KOPT-K1 (cell line): ENCODE results near the gene GLI3.

Experiments used
- H3K27ac ChIP-seq: fragments of 200-600 bp; sonication (generic); 2 replicates; pipeline ENCODE4 v1.5.1; 2016; ENCODE audit warnings: antibody characterized with exemption, mild to moderate bottlenecking, low read depth, low read length; ENCODE audit not compliant: poor library complexity, severe bottlenecking
- H3K36me3 ChIP-seq: fragments of 200-600 bp; sonication (generic); 2 replicates; pipeline ENCODE4 v1.5.1; 2017; ENCODE audit warnings: antibody characterized with exemption, mild to moderate bottlenecking, low read length, moderate library complexity; ENCODE audit not compliant: insufficient read depth
- H3K9me3 ChIP-seq: fragments of 200-600 bp; sonication (generic); 2 replicates; pipeline ENCODE4 v1.5.1; 2017; ENCODE audit warnings: antibody characterized with exemption, low read length, mild to moderate bottlenecking; ENCODE audit not compliant: insufficient read depth, poor library complexity, severe bottlenecking

Gene GLI3

DNA sequence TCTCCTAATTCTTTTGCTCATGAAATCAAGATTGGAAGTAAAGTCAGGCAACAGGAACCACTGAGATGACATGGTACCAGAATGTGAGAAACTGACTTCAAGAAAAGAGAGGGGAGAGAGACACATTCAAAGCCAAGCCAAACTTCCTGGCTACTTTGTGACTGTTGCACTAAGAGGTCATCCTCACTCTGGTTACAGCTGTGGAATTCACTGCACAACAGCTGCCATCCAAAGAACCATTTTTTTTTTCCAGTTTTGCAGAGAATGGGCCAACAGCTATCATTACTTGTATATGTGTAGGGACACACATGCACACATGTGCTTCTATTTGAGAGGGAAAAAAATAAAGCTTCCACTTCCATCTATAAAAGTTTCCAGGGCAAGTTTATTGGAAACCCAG is 203.5 kb downstream of the GLI3 start:
- H3K36me3 ChIP-seq = no peaks in the 10 kb centered on the region
- no peak overlapping the region for H3K27ac ChIP-seq
- no peaks in the 10 kb centered on the region for H3K9me3 ChIP-seq

- Histone ChIP-seq H3K9me3 (no peaks in the 10 kb centered on the region), H3K36me3 (no peaks in the 10 kb centered on the region), H3K27ac (no peak overlapping the region)
Measured at GRCh38 chr7:42029405-42029804, 207.6 kb downstream of the GLI3 start.

- Histone ChIP-seq H3K27ac (no peak overlapping the region), H3K9me3 (no peaks in the 10 kb centered on the region), H3K36me3 (no peaks in the 10 kb centered on the region)
Measured at GRCh38 chr7:42027521-42027920, 209.5 kb downstream of the GLI3 start.

DNA sequence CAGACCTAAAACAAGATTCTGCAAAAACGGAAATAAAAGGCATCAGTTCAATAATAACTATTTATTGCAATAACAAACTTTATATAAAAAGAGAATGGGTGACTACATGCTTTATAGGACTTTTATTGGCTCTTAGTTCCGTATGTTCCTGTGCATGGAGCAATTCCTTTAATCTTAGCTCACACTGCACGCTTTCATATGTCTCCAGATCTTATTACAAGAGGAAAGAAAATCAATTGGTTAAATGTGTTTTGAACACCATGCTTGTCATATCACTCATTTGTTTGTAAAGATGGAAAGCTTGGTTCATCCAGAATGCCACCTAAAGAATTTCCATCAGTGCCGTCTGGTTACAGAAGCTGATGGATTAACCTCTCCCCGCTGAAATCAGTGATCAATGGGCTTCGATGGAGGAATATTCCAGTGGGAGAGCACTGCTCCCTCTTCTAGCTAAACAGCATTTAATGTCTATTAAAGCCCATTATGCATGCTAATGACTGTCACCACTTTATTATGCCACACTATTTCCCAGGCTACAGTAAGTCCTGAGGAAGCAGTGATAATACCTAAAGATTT is 210.3 kb downstream of the GLI3 start:
- Histone ChIP-seq H3K27ac (no peak overlapping the region), H3K36me3 (no peaks in the 10 kb centered on the region), H3K9me3 (no peaks in the 10 kb centered on the region)

DNA sequence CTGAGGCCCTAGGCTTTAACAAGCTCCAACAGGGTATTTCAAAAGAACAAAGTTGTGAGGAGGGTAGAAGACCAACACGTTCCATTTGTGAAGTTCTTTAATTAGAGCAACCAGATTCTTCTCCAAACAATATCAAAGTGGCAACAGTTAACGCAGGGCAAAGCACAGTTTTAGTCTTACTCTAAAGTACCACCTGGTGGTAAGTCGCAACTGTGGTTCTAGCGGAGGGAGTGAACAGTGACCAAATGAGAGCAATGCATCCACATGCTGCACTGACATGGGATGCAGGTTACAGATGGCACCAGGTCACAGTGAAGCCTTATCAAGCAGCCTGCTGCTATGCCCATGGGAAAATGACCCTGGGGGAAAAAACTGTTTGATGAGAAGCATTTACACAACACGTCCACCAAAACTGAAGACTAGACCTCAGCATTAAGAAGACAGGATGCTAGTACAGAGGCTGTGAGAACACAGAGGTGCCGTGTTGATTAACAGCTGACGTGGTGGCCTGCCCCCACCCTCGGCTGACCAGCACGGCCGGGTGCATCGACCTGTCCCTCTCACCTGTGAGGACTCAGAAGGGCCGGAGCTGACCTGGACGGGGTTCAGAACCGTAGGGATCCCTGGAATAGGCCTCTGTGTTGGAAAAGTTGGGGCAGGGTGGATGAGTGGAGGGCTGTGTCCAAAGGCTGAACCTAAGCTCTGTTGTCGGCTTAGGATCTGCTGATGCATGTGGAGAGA is 211.2 kb downstream of the GLI3 start:
- Histone ChIP-seq H3K9me3 (no peaks in the 10 kb centered on the region), H3K27ac (no peak overlapping the region), H3K36me3 (no peaks in the 10 kb centered on the region)

DNA sequence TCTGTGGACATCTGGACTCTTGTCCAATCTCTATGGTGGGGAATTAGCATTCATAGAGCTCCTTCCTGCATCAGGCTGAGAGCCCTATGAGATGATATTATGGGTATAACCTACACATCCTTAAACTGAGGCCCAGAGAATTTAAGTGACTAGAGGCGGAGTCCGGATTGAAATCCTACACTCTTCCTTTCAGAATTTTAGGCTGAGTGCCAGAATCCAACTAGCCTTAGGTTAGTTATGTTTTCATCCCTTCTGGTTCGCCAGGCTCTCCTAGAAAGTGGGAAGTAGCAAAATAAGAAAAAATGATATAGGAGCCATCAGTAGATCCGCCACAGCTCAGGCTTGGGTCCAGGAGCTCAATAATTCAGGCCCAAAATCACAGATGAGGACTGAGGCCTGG is 212.5 kb downstream of the GLI3 start:
- Histone ChIP-seq H3K9me3 (no peaks in the 10 kb centered on the region), H3K27ac (no peak overlapping the region), H3K36me3 (no peaks in the 10 kb centered on the region)

- H3K36me3 ChIP-seq = no peaks in the 10 kb centered on the region
- no peaks in the 10 kb centered on the region for H3K9me3 ChIP-seq
- H3K27ac ChIP-seq = no peak overlapping the region
Measured at GRCh38 chr7:42023262-42023661, 213.7 kb downstream of the GLI3 start.

- Histone ChIP-seq H3K9me3 (no peaks in the 10 kb centered on the region), H3K36me3 (no peaks in the 10 kb centered on the region), H3K27ac (no peak overlapping the region)
Measured at GRCh38 chr7:42022791-42023190, 214.2 kb downstream of the GLI3 start.

DNA sequence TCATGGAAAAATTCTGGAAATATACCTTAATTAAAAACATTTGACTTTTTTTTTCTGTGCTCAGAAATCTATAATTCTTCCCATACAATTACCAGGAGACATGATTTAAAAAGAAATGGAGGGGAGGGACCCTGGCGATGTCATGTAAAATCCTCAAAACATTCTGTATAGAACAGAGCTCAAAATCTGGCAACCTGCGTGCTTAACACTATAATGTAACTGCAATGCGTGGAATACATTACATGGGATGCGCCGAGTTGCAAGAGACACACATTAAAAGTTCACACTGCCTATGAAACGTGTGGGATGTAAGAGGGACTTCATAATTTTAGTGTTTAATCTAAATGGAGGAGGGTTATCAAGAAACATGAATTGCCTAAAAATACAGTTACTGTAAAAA is 215.0 kb downstream of the GLI3 start:
- no peaks in the 10 kb centered on the region for H3K9me3 ChIP-seq
- H3K27ac ChIP-seq = no peak overlapping the region
- no peaks in the 10 kb centered on the region for H3K36me3 ChIP-seq

DNA sequence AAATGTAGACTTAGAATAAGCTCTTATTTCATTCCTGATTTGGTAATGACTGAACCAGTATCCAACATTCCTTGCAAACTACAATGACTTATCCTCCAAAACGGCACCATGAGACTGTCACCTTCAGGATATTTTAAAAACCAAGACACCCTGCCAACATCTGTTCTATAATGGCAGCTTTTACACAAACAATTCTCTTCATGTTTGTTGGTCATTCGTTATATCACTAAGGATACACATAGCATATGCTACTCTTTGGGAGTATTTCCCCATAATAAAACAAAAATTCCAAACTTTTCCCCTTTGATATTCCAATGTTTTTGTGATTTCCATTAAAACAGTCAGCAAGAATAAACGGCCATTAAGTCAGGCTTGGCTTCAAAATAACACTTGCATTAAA is 215.4 kb downstream of the GLI3 start:
- Histone ChIP-seq H3K36me3 (no peaks in the 10 kb centered on the region), H3K9me3 (no peaks in the 10 kb centered on the region), H3K27ac (no peak overlapping the region)

- Histone ChIP-seq H3K36me3 (no peaks in the 10 kb centered on the region), H3K9me3 (no peaks in the 10 kb centered on the region), H3K27ac (no peak overlapping the region)
Measured at GRCh38 chr7:42020061-42020460, 216.9 kb downstream of the GLI3 start.

DNA sequence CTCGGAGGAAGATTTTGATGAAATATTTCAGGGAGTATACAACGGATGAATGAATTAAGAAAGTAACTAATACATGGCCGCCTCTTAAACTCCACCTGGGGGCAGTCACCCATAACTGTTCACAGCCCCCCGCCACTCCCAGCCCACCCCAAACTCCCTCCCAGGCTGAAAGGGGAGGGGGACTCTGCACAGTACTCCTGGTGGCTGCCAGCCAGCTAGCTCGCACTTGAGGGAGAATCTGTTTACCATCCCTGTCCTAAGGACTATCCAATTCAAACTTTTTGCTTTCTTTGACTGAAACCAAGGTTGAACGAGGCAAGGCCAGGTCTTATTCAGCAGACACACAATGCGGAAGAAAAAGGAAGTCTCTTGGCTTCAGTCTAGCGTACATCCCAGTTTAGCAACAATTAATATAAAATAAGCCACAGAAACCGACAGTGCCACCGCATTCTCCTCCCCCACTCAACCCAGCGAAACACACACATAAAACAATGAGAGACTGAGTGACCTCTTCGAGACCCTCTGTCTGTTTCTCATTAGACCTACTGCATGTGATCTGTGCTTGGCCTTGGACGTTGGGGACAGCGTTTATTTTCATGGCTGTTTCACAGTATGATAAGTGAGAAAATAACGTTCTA is 219.5 kb downstream of the GLI3 start:
- H3K27ac ChIP-seq = no peak overlapping the region
- no peaks in the 10 kb centered on the region for H3K9me3 ChIP-seq
- no peaks in the 10 kb centered on the region for H3K36me3 ChIP-seq

GRCh38 chr7:42016517-42016916 is 220.5 kb downstream of the GLI3 start:
- no peaks in the 10 kb centered on the region for H3K36me3 ChIP-seq
- H3K27ac ChIP-seq = no peak overlapping the region
- no peaks in the 10 kb centered on the region for H3K9me3 ChIP-seq

- Histone ChIP-seq H3K9me3 (no peaks in the 10 kb centered on the region), H3K27ac (no peak overlapping the region), H3K36me3 (no peaks in the 10 kb centered on the region)
Measured at GRCh38 chr7:42014625-42015618, 222.1 kb downstream of the GLI3 start.

DNA sequence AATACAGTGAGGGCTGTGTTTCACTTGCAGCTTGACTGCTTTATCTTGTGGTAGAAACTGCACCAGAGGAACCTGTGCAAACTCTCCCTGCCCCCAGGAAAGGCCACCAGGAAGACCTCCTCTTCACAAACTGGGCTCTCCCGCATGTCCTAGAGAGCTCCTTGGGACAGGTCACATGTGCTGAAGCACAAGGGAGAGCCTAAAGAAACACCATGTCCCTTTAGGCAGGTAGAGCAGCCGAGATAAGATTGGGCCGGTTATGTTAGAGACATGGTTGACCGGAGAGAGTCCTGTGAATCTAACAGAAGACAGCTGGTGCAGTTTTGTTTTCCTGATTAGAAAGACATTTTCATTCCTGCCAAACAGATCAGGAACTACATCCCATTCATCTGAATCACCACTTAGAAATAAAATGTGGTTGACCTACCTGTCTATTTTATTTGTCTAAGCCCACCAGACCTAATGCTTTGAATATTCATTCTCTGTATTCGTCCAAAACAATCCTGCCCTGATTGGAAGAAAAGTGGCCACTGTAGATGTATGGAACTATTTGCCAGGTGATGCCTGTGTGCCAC is 224.1 kb downstream of the GLI3 start:
- Histone ChIP-seq H3K36me3 (no peaks in the 10 kb centered on the region), H3K27ac (no peak overlapping the region), H3K9me3 (no peaks in the 10 kb centered on the region)
